ENCODE data around the gene YEATS4.

The YEATS4 gene

DNA sequence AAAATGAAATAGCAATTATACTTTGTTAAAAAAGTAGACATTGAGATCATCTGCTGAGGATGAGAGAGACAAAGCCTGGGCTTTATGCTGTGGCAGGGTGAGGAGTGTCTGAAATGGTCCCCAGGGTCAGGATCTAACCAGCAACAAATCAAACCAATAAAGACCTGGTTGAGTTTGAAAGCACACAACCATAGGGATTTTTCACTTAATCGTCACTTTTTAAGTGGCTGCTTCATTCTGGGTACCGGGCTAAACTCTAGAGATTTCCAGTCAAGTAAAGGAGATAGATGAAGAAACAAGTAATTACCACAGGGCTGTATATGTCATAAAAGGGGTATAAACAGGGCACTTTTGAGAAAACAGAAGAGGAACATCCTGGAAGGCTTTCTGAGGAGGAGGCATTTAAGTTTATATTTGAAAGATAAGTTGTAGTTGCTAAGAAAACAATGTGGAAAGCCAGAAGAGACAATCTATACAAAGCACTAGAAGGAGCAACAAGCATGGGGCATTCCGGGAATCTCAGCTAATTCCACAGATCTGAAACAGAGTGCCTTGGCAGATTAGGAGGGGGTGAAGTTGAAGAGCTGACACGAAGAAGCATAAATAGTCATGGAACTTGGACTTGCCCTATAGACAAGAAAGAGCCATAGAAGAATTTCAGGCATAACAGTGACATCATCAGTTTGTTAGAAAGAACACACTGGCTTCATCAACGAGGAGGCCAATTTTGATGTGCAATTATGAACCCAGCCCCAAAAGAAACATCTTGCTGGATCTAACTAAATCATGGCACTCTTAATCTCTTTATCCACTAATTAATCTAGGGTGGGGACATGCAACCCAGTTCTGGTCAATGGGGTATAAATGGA is 63.7 kb downstream of the YEATS4 start:
- in situ Hi-C loops (cut with HindIII; ENCODE audit: low sequenced_read_pairs) = no loop called here
- no peak for DNase-seq (ENCODE audit: low read depth, low spot score)
- no peak for TF ChIP-seq CTCF (IDR thresholded peaks at IDR 0.05; ENCODE audit: low read depth, low read length)
- no peak overlapping the region for H3K4me3 ChIP-seq (ENCODE audit: low read depth, low read length)

GRCh38 chr12:69425417-69425816 is 65.9 kb downstream of the YEATS4 start:
- in situ Hi-C loops (cut with HindIII; ENCODE audit: low sequenced_read_pairs) = no loop called here
- TF ChIP-seq CTCF (IDR thresholded peaks at IDR 0.05; ENCODE audit: low read depth, low read length) = no peak
- H3K4me3 ChIP-seq (ENCODE audit: low read depth, low read length) = no peak overlapping the region
- DNase-seq (ENCODE audit: low read depth, low spot score) = no peak

GRCh38 chr12:69428351-69429073 is 69.0 kb downstream of the YEATS4 start:
- no peak overlapping the region for H3K4me3 ChIP-seq (ENCODE audit: low read depth, low read length)
- DNase-seq (ENCODE audit: low read depth, low spot score) = no peak
- no peak for TF ChIP-seq CTCF (IDR thresholded peaks at IDR 0.05; ENCODE audit: low read depth, low read length)
- in situ Hi-C loops (cut with HindIII; ENCODE audit: low sequenced_read_pairs) = no loop called here

- in situ Hi-C loops (cut with HindIII; ENCODE audit: low sequenced_read_pairs) = no loop called here
- DNase-seq (ENCODE audit: low read depth, low spot score) = no peak
- TF ChIP-seq CTCF (IDR thresholded peaks at IDR 0.05; ENCODE audit: low read depth, low read length) = no peak
- H3K4me3 ChIP-seq (ENCODE audit: low read depth, low read length) = no peak overlapping the region
Observed at GRCh38 chr12:69430942-69431590, 71.5 kb downstream of the YEATS4 start.

GRCh38 chr12:69431591-69432222 is 72.2 kb downstream of the YEATS4 start:
- no peak for DNase-seq (ENCODE audit: low read depth, low spot score)
- in situ Hi-C loops (cut with HindIII; ENCODE audit: low sequenced_read_pairs) = no loop called here
- H3K4me3 ChIP-seq (ENCODE audit: low read depth, low read length) = no peak overlapping the region
- TF ChIP-seq CTCF (IDR thresholded peaks at IDR 0.05; ENCODE audit: low read depth, low read length) = no peak

DNA sequence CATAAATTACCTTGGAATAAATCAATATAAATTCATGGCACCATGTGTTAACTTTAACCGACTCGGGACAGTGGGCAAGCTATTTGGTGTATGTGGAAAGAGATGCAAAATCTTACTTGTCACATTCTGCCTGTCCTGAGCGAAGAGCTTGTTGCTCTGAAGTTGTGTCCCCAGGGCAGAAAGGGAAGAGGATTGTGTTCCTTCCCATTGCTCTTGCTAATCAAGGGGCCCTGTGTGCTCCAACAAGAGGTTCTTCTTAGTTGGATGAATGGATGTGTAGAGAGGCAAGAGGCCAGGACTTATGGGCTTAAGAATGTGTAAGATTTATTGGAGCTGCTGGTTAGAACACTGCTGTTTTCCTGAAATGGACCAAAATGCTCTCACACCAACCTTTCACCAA is 74.1 kb downstream of the YEATS4 start:
- no peak for TF ChIP-seq CTCF (IDR thresholded peaks at IDR 0.05; ENCODE audit: low read depth, low read length)
- H3K4me3 ChIP-seq (ENCODE audit: low read depth, low read length) = no peak overlapping the region
- in situ Hi-C loops (cut with HindIII; ENCODE audit: low sequenced_read_pairs) = no loop called here
- no peak for DNase-seq (ENCODE audit: low read depth, low spot score)

Data from astrocyte of the spinal cord (primary cell).